Activated CD4-positive, alpha-beta T cell treated with anti-CD3 and anti-CD28 coated beads for 24 hours (primary cell): Measurements from ENCODE around the gene MRGPRF.

Experiments used
- DNase-seq, 2 donors: peaks; one replicate each; pipeline ENCODE4 v3.0.0-alpha.2; 2020; ENCODE audit warnings: low read depth in 2 of 2

The MRGPRF gene

DNA sequence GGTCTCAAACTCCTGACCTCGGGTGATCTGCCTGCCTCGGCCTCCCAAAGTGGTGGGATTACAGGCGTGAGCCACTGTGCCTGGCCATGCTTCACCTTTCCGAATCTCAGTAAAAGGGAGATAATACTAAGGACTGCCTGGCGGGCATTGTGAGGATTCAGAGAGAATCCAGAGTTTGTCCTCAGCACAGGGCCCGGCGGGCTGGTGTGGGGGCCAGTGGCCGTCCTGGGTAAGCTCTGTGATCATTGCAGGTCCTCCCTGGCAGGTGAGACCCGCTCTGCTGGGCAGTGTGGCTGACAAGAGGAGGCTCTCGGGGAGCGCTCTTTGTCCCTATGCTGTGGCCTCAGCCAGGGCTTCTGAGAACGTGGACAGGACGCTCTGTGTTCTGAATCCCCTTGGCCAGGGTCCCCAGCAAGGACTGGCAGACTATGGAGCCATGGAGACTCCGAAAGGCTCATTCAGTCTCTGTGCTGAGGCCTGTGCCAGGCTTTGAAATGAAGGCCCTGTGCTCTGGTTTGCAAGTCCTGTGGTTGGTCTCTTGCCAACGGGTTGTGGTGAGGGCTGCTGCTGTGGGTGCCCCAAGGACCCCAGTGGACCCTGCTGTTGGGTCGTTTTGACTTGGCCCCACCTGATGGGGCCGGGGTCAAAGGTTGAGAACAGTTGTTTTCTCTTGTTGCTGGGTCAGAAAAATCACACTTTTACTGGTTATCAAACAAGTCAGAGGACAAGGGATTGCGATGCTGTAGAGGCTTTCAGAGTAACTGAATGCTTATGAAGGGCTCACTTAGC is 37.7 kb upstream of the MRGPRF start:
- DNase-seq, result no peak

DNA sequence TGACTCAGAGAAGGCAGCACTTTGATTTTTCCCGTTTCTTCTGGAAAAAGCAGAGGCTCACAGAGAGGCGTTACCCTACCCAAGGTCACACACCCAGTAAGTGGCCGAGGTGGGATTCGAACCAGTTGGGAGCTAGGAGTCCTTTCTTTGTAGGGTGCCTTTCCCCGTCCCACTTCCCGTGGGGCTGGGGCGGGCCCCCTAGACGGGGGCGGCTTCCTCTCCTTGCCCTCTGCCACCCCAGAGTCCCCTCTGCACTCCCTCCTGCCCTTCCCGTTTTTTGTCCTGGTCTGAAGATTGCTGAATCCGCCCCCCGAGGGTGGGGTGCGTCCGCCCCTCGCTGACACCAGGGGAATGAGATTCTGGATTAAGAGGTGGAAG is 36.4 kb upstream of the MRGPRF start:
- DNase-seq, result peak in 1 of 2 donors; percentile 14

DNA sequence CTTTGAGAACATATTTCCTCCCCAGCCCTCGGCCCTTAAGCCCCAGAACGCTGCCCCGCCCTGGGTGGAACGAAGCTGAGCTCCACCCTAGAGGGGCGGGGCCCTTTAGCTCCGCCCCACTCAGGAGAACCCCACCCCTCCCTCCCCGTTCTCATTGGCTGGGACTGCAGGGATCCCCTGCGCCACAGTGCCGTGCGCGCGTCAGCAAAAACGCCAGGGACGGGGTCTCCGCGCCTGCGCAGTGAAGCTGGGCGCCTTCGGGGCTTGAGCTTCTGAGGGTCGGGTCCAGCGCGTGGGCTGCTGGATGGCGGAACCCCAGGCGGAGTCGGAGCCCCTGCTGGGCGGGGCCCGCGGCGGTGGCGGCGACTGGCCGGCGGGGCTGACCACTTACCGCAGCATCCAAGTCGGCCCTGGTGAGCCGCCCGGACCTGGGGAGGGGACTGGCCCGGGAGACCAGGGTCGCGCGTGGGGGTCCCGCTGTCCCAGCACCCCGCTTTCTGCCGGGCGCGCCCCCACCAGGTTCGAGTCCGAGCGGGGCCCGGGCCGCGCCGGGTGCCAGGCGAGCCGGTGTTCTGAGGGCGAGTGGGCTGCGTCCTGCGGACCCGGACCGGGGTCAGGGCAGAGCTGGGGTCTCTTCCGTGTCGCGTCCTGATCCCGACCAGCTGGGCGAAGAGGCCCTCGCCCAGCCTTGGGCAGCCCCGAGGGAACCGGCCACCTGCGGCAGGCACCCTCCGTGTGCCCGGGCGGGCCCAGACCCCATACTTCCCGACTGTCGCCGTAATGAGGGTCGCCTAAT is 35.8 kb upstream of the MRGPRF start, which contains the start of gene TPCN2:
TSS of gene TPCN2 (plus strand) at position 239 of the 796 bp plus-strand sequence. CDS start at position 305, 66 bp downstream.
- DNase-seq, result peak; percentile 81 to 83

DNA sequence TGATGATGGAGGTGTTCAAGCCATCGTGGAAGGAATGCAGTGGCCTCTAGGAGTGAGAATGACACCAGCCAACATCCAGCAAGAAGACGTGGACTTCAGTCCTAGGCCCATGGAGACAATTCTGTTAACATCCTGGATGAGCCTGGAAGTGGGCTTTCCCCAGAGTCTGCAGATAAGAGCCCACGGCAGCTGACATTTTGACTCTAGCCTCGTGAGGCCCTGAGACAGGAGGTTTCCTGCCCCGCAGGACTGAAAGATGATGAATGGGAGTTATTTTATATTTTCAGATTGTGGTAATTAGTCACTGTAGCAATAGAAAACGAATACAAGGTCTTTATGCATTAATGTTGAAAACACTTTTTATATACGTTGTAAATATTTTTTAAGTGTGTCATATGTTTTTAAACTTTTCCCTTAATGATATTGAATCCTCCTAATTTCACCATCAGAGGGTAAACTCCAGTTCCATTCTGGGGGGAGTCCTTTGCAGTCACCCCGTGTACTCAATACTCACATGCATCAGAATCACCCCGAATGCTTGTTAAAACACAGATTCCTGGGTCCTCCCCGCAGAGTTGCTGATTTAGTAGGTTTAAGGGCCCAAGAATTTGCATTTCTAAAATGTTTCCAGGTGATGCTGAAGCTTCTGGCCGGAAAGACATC is 35.1 kb upstream of the MRGPRF start:
- no peak for DNase-seq

DNA sequence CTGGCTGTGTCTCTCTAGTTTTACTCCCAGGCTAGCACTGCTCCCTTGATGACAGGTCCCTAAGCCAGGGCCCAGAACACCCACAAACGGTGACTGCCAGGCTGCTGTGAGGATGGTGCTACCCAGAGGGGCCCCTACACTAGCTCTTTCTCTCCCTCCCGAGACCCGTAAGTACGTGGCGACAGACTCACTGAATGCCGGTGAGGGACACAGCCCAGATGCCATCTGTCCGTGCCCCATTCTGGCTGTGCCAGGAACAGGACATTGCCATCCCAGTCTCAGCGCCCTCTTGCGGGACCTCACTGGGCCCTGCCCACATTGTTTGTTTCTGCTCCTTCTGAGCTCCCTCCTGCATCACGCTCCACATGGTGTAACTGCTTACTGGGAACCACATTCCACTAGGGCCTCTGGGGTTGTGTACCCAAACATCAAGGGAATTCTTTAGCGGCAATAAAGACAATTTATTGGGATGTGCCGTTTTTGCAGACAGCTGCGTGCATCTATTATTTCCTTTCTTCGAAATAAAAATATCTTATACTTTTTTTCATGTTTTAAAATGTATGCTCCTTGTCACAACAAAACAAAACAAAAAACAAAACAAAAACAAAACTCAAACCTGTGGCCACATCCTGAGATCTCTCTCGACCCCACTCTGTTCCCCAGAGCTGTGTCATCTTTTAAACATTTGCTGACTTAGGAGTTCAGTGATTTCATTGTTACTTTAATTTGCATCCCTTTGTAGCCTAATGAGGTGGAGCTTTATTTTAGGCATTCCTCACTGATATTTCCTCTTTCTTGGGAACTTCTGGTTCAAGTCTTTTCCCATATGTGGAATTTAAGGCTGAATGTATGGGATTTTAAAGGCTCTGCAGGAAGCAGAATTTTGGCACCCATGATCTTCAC is 31.3 kb upstream of the MRGPRF start:
- DNase-seq, result peak in 1 of 2 donors; percentile 15

DNA sequence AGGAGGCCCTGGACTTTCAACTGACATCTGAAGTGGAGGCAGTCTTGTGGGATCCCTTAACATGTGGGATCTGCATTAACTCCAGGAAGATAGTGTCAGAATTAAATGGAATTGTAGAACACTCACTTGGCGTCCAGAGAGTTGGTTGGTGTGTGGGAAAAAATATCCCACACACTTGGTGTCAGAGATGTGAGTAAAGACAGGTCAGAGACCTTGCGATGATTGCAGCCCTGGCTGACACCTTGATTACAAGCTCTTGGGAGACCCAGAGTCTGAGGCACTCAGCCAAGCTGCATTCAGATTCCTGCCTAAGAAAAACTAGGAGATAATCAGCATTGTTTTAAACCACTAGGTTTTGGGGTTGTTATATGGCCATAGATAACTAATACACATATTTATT is 28.5 kb upstream of the MRGPRF start:
- no peak for DNase-seq

DNA sequence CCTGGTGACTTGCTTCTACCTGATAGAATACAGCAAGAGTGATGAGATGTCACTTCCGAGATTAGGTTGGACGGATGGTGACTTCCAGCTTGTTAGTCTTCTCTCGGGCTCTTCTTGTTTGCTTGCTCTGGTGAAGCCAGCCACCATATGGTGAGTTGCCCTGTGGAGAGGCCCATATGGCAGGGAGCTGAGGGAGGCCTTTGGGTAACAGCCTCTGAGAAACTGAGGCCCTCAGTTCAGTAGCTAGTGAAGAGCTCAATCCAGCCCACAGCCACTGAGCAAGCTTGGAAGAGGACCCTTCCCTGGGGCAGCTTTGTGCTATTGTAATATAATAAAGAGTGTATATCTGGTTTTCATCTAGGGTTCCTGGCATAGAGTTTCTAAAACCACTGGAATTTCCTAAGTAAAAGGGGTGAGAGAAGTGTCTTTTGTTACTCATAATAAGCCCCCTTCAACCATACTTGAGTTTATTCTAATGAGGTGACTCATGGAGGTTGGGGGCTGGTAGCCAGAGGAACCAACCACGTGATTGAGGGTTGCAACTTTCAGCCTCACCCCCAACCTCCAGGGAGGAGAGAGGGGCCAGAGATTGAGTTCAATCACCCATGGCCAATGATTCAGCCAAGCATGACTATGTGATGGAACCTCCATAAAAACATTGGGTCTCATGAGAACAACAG is 27.7 kb upstream of the MRGPRF start:
- peak in 1 of 2 donors; percentile 8 for DNase-seq

DNA sequence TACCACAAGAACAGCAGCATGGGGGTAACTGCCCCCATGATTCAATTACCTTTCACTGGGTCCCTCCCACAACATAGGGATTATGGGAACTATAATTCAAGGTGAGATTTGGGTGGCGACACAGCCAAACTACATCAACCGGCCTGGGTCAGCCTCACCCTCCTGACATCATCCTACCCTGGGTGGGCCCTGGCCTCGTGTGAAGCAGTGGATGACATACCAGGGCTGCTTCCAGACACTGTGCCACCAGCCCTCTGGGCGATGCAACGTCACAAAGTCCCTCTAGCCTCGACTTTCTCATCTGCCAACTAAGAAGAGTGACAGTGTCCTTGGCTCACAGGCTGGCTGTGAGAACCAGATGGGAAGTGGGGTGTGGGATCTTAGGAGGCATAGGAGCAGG is 27.0 kb upstream of the MRGPRF start:
- DNase-seq, result no peak

DNA sequence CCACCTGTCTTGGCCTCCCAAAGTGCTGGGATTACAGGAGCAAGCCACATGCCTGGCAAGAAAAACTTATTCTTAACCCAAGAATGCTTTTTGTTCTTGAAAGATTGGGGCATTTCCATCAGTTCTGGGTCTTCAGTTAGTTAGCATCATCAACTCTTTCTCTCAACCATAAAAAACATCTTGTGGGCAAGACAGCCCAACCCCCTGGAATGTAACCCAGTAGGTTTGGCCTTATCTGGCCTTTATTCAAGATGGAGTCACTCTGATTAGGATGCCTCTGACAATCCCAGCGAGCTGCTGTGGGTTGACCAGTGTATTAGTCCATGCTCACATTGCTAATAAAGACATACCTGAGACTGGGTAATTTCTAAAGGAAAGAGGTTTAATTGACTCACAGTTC is 26.5 kb upstream of the MRGPRF start:
- DNase-seq, result no peak

DNA sequence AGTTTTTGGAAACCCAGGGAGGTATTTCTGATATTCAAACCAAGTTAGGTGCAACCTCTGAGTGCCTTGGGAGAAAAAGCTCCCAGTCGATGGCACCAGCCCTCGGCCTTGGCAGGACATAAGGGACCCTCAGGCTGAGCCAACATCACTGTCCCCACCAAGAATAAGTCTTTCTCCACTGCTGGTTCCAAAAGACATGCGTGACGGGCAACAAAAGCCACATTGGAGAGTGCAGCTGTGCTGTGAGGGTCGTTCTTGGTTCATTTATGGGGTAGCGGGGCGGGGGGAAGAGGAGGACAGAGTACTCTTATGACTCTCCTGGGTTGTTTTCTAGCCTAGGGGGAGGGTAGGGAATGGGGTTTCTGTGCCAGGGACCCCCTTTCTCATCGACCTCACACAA is 24.5 kb upstream of the MRGPRF start:
- no peak for DNase-seq

DNA sequence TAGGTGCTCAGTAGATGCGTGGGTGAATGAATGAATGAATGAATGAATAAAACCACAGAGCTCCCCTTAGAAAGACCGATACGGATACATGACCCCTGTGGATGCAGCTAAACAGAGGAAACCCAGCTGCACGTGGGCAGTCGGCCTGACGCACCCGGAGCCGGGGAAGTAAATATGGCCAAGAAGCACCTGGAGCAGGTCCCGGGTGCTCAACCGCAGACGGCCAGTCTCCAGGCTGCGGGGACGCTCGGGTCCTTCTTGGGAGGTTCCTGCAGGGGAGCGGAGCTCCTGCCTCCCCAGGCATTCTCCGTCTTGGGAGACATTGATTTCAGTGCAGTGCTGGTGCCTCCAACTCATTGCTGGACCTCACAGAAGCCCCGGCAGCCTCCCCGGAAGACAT is 24.0 kb upstream of the MRGPRF start:
- DNase-seq, result no peak

DNA sequence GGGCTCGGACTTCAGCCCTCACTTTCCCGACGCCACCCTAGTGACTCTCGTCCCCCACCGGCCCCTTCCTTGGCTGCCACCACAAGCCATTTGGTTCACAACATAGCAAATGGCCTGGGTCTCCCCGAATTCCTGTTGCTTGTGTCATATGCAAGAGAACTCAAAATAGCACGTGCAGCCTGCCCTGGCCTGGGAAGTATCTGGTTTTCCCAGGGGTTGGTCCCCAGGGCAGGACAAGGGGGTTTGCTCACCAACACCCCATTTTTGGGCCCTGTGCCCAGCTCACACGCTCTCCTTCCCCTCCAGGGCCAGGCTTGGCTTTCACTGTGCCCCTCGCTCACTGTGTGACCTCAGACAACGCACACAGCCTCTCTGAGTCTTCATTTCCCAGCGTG is 22.9 kb upstream of the MRGPRF start:
- DNase-seq, result no peak

DNA sequence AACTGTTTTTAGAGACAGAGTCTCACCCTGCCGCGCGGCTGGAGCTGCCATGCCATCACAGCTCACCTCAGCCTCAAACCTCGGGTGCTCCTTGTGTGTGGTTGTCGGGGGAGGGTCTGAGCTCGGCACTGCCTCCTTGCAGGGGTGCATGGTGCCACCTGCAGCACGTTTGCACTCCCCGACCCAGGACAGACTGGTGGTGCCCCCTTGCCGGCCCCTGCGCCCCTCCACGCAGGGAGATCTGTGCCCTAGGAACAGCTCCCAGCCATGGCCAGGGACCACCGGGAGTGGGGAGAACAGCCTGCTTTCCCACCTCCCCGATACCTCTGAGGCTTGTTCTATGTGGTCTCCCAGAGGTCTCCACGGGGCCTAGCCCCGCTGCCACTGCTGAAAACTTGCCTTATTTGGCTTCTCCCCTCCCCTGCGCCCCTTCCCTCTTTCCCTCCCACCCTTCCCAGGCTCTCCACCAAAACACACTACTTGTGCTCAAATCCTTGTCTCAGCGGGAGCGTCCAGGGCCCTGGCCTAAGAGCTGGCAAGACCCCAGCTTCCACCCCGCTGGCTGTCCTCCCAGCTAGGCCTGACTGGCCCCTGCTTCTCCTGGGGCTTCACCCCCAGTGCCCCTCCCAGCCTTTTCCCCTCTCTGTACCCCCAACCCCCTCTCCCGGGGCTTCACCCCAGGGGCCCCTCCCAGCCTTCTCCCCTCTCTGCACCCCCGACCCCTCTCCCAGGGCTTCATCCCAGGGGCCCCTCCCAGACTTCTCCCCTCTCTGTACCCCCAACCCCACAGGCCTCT is 22.3 kb upstream of the MRGPRF start:
- DNase-seq, result no peak

DNA sequence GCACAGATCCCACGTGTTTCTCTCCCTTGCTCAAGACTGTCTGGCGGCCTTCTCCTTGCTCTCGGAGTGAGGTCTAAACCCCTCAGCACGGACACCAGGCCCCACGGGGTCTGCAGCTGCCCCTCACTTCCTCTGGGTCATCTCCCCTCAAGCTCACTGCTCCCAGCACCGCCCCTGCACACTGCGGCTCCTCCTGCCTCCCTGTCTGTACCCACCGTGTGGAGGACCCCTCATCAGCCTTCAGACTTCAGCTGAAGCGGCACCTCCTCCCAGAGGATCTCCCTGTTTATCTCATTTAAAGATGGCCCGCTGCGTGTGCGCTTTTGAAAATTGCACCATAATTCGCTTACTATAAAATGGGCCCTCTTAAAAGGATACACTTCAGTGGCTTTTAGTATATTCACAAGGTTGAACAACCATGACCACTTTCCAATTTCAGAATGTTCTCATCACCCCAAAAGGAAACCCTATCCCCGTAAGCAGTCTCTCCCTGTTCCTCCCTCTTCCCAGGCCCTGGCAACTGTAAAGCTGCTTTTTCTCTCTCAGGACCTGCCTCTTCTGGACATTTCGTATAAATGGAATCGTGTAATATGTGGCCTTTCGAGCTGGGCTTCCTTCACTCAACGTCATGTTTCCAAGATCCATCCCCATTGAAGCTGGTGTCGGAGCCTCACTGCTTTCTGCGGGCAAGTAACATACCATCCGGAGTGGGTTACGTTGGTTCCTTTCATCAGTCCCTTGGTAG is 21.2 kb upstream of the MRGPRF start:
- no peak for DNase-seq

DNA sequence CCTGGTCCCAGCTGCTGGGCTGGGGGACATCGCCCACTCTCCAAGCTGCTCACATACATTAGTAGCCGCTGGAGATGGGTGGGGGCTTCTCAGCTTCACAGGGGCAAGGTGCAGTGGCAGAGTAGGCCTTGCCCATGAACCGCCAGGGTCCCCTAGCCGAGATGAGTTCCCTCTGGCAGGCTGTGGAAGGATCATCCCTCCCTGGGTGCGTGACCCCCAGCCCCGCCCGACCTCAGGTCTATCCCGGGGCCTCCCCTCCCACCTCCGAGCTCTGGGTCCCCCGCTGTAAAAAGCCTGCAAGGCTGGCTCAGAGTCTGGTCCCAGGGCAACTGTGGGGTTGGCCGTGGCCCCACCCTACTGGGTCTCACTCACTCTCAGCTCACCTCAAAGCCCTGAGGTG is 20.4 kb upstream of the MRGPRF start:
- no peak for DNase-seq

DNA sequence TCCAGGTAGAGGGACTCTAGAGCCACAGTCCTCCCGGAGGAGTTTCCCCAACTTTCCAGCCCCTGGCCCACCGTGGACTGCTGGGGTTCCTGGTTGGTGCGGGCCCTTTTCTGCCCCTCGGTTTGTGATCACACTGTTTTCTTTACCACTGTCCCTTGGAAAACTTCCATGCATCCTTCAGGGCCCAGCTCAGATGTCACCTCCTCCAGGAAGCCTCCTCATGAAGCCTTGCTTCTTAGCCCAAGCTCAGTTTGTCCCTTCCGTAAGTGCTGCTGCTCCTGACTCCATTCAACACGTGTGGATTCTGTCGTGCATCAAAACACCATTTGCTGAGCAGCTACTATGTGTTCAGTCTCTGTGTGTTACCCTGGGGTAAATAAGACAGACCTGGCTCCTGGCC is 19.8 kb upstream of the MRGPRF start:
- no peak for DNase-seq

DNA sequence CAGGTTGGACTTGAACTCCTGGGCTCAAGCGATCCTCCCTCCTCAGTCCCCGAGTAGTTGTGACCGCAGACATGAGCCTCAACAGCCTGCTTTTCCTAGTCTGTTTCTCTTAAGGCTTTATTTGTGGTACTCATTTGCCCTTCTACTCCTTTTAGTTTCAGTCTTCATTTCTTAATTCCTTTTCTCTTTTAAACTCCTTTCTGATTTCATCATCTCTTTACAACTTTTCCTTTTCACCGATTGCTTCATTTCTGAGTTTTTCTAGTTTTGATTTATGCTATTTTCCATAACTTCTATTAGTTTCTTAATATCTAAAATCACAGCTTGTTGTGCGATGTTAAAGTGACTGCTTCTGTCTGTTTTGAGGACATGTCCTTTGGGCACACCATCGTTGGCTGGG is 17.3 kb upstream of the MRGPRF start:
- DNase-seq, result no peak

DNA sequence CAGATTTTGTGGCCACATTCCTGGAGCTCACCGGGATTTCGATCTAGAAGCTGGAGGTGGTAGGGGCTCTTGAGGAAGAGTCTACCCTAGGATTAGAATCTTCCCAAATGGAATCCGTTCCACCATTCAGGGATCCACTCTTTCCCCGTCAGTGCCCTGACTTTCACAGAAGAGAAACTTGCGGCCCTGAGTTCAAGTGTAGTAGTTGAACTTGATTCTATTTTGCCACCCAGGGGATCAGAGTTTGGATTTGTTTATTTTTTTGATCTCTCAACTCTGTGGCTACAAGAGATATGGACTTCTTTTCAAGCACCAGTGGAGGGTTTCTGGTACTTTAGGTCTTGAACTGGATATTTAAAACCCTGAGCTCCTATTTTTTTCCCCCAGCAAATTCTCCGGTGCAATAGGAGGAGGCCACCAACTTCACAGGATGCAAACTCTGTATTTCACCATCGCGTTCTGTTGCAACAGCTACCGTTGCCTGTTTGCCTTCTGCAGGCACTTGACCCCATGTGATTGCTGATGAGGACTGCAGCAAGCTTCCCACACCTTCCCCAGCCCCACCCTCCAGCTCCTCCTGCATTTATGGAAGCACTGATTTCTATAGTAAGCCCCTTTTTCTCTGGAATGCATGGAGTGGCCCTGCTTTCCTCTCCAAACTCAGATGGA is 14.8 kb upstream of the MRGPRF start:
- no peak for DNase-seq

DNA sequence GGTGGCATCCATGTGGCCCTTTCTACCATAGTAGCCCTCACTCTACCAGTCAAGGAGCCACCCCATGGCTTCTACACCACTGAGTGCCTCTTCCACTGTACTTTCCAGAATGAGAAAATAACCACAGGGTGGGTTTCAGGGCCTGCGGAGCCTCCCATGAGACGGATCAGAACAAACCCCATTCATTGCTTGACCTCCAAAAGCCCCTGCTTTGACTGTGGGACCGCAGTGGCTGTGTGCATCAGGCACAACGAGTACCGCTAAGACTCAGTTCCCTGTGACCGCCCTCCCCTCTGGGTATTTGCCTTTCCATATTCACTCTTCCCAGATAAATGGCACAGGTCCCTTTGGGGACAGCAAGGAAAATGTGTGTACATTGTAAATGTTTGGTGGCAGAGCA is 11.5 kb upstream of the MRGPRF start:
- no peak for DNase-seq
